GM21529 (cell line): Measurements from ENCODE around the gene CACTIN.

Experiments
- ATAC-seq: cut with Tn5 transposase; IDR thresholded peaks from one replicate; pipeline ENCODE4 v1.9.1; 2021; ENCODE audit not compliant: unreplicated experiment

The CACTIN gene

GRCh38 chr19:3610745-3611717 lies 15.6 kb downstream of the CACTIN start:
- no peak for ATAC-seq

GRCh38 chr19:3609779-3610719 lies 16.5 kb downstream of the CACTIN start:
- ATAC-seq = no peak

DNA sequence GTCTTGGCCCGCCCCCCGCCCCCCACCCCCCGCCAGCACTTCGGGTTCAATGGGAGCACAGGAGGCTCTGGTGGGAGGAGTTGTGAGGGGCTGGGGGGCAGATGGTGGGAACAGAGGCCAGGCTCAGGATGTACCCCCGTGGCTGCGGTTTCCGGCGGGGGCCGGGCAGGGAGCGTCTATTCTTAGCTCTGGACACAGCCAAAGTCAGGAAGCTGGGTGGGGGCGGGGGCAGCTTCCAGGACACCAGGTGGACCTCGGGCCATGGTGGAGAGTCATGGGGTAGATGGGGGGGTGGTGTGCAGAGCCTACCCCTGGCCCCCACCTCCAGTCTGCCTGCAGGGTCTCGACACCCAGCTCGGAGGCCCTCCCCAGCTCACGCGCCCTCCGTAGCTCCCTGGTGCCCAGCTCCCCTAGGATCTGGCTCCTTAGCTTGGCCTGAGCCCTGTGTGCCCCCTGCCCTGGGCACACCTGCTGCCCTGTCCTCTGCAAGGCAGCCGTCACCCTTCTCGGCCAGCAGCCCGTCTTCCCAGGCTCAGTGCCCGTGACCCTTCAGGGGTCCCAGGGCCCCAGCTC lies 17.8 kb downstream of the CACTIN start:
- ATAC-seq = no peak

GRCh38 chr19:3608079-3608641 lies 18.4 kb downstream of the CACTIN start:
- no peak for ATAC-seq

DNA sequence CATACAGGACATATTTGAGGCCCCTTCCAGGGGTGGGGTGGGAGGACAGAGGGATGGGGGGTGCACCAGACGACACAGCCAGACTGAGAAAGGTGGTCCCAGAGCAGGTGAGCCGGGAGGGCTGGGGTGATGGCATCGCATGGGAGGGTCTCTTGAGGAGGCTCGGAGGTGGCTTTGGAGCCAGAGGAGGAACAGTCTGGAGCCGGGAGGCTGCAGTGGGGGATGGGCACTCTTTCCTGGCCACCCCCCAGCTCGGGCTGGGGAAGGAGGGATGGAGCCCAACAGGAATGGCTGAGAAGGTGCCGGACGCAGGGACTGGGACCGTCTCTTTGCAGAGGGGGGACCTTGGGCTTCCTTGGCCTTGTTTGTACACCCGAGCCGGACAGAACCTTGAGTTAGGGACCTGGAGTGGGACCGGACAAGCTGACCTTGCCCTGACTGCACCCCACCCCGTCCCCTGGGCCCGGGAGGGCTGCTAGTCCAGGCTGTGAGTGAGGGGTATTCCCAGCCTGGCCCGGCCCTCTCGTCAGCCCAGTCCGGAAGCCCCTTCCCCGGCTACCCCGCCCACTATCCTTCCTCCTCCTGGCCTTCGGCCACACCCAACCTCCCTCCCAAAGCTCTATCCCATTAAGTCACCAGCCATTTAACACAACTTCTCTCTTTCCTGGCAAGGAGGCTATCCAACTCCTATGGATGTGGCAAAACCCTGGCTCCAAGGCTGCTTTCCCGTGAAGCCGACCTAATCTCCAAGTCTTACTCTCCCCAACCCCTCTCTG lies 19.1 kb downstream of the CACTIN start:
- ATAC-seq = no peak

- ATAC-seq = no peak
These were observed 19.8 kb downstream of the CACTIN start, which contains the start of gene TBXA2R for GRCh38 chr19:3606690-3607289. TSS of gene TBXA2R (minus strand) at chr19:3606875. CDS start at chr19:3600634, 6,241 bp downstream.

DNA sequence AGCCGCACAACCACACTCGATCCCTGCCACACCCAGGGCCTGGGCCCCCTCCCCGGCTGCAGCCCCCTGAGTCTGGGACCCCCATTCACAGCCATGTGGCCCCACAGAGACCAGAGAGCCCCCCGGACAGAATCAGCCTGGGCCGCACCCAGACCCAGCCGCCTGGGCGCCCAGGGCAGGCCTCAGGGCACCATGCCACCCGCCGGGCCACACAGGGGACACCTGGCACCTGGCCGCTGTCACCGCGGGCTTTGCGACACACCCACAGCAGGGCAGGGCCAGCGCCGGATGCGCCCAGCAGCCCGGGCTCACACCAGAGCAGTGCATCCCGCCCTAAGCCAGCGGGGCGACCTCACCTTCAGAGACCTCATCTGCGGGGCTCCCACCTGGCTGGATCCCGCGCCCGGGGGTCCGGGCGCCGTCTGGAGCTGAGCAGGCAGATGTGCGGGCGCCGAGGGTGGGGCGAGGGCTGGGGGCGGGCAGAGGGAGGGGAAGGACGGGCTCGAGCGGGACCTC lies 20.4 kb downstream of the CACTIN start:
- no peak for ATAC-seq

DNA sequence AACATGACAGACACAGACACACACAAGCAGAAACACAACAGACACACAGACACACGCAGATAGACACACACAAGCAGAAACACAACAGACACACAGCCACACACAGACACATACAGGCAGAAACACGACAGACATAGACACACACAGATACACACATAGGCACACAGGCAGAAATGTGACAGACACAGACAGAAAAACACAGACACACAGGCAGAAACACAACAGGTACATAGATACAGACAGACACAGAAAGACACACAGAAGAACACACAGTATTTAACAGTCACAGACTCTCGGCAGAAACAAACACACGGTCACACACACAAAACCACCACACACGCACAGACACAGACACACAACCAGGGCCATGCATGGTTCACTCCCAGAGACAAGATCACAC lies 20.8 kb downstream of the CACTIN start:
- ATAC-seq = no peak

GRCh38 chr19:3605361-3605760 lies 21.2 kb downstream of the CACTIN start:
- ATAC-seq = no peak

DNA sequence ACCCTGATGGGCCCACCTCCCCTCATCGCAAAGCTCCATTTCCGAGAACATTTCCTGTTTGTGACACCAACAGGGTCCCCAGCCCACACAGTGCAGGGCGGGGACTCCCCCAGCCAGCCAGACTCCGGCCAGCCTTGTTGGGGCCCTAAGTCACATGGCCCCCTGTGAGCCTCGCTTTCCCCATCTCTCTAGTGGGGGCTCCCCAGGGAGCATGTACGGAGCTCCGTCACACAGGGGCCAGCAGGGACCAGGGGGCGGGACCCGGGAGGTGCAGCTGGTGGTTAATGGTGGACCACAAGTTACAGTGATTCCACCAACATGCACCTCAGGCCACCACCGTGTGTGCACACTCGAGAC lies 21.6 kb downstream of the CACTIN start:
- no peak for ATAC-seq

DNA sequence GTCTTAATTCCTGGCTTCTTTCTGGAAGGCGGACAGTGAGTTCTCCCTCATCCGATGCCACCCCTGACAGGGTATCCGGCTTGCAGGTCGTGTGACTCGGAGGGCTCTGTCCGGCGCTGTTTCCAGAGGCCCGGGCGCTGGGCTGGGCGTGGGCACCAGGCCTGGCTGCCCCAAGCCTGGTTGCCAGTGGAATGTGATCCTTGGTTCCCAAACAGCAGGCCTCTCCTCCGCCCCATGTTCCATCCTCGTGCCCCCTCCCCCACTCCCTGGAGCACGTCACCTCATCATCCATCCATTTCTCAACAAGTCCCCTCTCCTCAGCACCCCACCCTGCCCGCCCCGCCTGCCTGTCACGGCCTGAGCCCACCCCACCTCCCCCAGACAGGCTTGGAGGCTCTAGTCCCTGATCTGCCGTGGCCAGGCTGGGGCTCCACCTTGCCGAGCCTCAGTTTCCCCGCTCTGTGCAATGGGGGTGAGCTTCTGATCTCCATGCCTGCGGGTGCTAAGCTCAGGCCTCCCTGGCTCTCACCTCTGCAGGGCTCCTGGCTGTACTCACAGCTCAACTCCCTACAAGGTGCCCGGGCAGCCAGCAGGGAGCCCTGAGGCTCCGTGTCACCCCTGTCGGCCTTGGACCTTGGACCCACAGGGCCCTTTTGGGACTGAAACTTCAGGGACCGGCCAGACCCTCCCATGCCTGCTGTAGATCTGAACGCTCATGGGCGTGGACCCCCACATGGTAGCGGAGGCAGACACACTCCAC lies 22.2 kb downstream of the CACTIN start:
- ATAC-seq = no peak

GRCh38 chr19:3603121-3603811 lies 23.3 kb downstream of the CACTIN start:
- ATAC-seq = no peak

DNA sequence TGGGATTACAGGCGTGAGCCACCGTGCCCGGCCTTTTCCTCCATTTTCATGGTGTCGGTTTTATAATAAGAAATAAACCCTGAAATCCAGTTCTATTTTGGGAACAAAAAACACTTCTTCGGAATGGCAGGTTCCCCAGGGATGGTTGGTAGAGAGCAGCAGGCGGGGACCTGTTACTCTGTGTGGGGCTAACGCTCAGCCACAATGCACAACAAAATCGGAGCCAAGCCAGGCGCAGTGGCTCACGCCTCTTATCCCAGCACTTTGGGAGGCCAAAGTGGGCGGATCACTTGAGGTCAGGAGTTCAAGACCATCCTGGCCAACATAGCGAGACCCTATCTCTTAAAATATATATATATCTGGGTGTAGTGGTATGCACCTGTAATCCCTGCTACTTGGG lies 25.6 kb downstream of the CACTIN start:
- ATAC-seq = no peak

DNA sequence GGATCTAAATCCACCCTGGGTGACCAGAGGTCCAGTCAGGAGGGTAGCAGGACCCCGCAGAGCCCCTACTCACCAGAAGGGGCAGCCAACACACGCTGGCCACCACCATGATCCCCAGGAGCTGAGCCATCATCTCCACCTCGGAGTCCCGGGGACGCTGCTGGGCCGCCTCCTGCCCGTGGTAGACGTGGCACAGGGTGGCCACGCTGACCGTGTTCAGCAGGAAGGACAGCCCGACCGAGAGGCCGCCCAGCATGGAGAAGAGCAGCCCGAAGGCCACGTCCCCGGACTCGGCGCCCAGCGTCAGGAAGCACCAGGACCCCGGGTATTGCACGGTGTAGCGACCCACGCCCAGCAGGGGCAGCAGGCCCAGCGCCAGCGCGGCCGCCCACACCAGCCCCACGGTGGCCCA lies 26.8 kb downstream of the CACTIN start:
- ATAC-seq = no peak

GRCh38 chr19:3595521-3596061 lies 31.0 kb downstream of the CACTIN start:
- no peak for ATAC-seq

DNA sequence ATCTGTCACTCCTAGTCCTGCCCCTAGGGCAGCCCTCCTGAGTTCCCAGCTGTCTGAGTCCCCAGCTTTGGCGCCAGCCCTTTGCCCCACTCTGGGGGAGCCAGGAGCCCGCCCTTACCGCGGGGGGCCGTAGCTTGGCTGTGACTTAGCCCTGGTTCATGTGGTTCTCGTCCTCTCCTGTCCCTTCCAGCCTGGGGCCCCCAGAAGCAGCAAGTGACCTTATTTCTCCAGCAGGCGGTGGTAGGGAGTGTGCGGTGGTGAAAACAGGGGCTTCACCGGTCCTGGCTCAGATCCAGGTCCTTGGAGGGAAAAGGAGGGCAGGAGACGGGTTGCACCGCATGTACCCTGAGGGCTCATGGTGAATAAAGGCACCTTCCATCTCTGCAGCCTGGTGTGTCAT lies 33.4 kb downstream of the CACTIN start:
- no peak for ATAC-seq

DNA sequence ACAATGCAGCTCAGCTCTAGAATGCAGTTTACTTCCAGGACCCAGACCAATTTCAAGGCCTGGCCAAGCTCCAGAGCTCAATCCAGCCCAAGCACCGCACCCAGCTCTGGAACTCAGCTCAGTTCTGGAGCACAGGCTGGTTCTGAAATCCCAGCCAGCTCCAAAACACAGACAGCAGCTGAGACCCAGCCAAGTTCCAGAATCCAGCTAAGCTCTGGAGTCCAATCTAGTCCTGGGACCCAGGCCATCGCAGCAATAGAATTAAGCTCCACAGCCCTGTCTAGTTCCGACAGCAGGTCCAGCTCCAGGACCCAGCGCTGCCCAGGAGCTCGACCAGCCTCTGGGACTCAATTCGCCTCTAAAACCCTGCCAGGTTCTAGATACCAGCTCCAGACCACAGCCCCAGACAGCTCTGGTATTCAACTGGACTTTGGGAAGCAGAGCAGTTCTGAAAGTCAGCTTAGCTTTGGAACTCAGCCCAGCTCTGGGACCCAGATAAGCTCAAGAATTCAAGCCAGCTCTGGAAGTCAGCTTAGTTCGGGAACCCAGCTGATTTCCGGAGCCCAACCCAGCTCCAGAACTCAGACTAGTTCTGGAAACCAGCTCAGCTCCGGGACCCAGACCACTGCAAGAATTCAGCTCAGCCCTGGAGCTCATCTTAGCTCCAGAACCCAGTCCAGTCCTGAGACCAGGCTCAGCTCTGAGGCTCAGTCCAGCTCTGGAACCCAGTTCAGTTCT lies 34.5 kb downstream of the CACTIN start:
- no peak for ATAC-seq
